Measurements from ENCODE around the gene UGT1A5. TPM values are rescaled to one million over a fixed set of nuclear protein-coding genes. Genes with fewer than 3 reads are reported as not detected.

The UGT1A5 gene
- total RNA-seq, 2 experiments from 2014 or later: not detected

- CTCF ChIA-PET: no interaction called here
- H3K36me3 Mint-ChIP-seq (ENCODE audit: low read depth): no peaks in the 10 kb centered on the region
- H3K4me1 Mint-ChIP-seq (ENCODE audit: low read depth): no peaks in the 10 kb centered on the region
- intact Hi-C loops (cut with micrococcal nuclease): no loop called here
- no peak overlapping the region for H3K4me3 Mint-ChIP-seq
- H3K27ac Mint-ChIP-seq: no peak overlapping the region
- H3K9me3 Mint-ChIP-seq: no peaks in the 10 kb centered on the region
- H3K27me3 Mint-ChIP-seq (ENCODE audit: low read depth): peaks cover 3% of the 10 kb centered on the region
- no peak for DNase-seq
Observed at GRCh38 chr2:233758849-233759248, 46.1 kb downstream of the UGT1A5 start.

- DNase-seq: no peak
- no peaks in the 10 kb centered on the region for H3K9me3 Mint-ChIP-seq
- H3K4me3 Mint-ChIP-seq: no peak within 1 kb of the TSS
- no peaks in the 10 kb centered on the region for H3K4me1 Mint-ChIP-seq (ENCODE audit: low read depth)
- intact Hi-C loops (cut with micrococcal nuclease): no loop called here
- no peaks in the 10 kb centered on the region for H3K36me3 Mint-ChIP-seq (ENCODE audit: low read depth)
- peaks cover 4% of the 10 kb centered on the region for H3K27me3 Mint-ChIP-seq (ENCODE audit: low read depth)
- no peak within 1 kb of the TSS for H3K27ac Mint-ChIP-seq
- CTCF ChIA-PET: no interaction called here
Observed at GRCh38 chr2:233760043-233760442, 47.3 kb downstream of the UGT1A5 start, which contains the start of gene UGT1A1. UGT1A1 (plus strand) TSS chr2:233760270; CDS start chr2:233760288, 18 bp downstream.

- Mint-ChIP-seq H3K4me1 (ENCODE audit: low read depth) (no peaks in the 10 kb centered on the region), H3K9me3 (no peaks in the 10 kb centered on the region), H3K36me3 (ENCODE audit: low read depth) (no peaks in the 10 kb centered on the region), H3K4me3 (no peak overlapping the region), H3K27me3 (ENCODE audit: low read depth) (peaks cover 4% of the 10 kb centered on the region), H3K27ac (no peak overlapping the region)
- no peak for DNase-seq
- CTCF ChIA-PET: no interaction called here
- intact Hi-C loops (cut with micrococcal nuclease): no loop called here
Observed at GRCh38 chr2:233761040-233761769, 48.5 kb downstream of the UGT1A5 start.

GRCh38 chr2:233764264-233764663 lies 51.6 kb downstream of the UGT1A5 start:
- no peaks in the 10 kb centered on the region for H3K36me3 Mint-ChIP-seq (ENCODE audit: low read depth)
- no peaks in the 10 kb centered on the region for H3K4me1 Mint-ChIP-seq (ENCODE audit: low read depth)
- H3K4me3 Mint-ChIP-seq: no peak overlapping the region
- CTCF ChIA-PET: no interaction called here
- peaks cover 10% of the 10 kb centered on the region for H3K27me3 Mint-ChIP-seq (ENCODE audit: low read depth)
- H3K9me3 Mint-ChIP-seq: no peaks in the 10 kb centered on the region
- no peak overlapping the region for H3K27ac Mint-ChIP-seq
- DNase-seq: no peak
- intact Hi-C loops (cut with micrococcal nuclease): no loop called here

- H3K9me3 Mint-ChIP-seq: no peaks in the 10 kb centered on the region
- CTCF ChIA-PET: no interaction called here
- peaks cover 11% of the 10 kb centered on the region for H3K27me3 Mint-ChIP-seq (ENCODE audit: low read depth)
- no peaks in the 10 kb centered on the region for H3K36me3 Mint-ChIP-seq (ENCODE audit: low read depth)
- H3K27ac Mint-ChIP-seq: no peak overlapping the region
- DNase-seq: no peak
- intact Hi-C loops (cut with micrococcal nuclease): no loop called here
- H3K4me3 Mint-ChIP-seq: no peak overlapping the region
- no peaks in the 10 kb centered on the region for H3K4me1 Mint-ChIP-seq (ENCODE audit: low read depth)
Observed at GRCh38 chr2:233764761-233765160, 52.1 kb downstream of the UGT1A5 start.

GRCh38 chr2:233766416-233766815 lies 53.7 kb downstream of the UGT1A5 start:
- DNase-seq: no peak
- H3K4me3 Mint-ChIP-seq: no peak overlapping the region
- H3K27me3 Mint-ChIP-seq (ENCODE audit: low read depth): peaks cover 11% of the 10 kb centered on the region
- H3K4me1 Mint-ChIP-seq (ENCODE audit: low read depth): no peaks in the 10 kb centered on the region
- H3K27ac Mint-ChIP-seq: no peak overlapping the region
- H3K9me3 Mint-ChIP-seq: no peaks in the 10 kb centered on the region
- CTCF ChIA-PET: interaction anchor here (0.6 kb wide), 1 partner anchor 457 kb away, joined by 3 read pairs; no protein-coding TSS in a partner anchor
- H3K36me3 Mint-ChIP-seq (ENCODE audit: low read depth): no peaks in the 10 kb centered on the region
- intact Hi-C loops (cut with micrococcal nuclease): no loop called here

GRCh38 chr2:233768076-233768475 lies 55.4 kb downstream of the UGT1A5 start:
- H3K27me3 Mint-ChIP-seq (ENCODE audit: low read depth): peaks cover 11% of the 10 kb centered on the region
- no peaks in the 10 kb centered on the region for H3K9me3 Mint-ChIP-seq
- H3K36me3 Mint-ChIP-seq (ENCODE audit: low read depth): no peaks in the 10 kb centered on the region
- H3K27ac Mint-ChIP-seq: no peak overlapping the region
- intact Hi-C loops (cut with micrococcal nuclease): no loop called here
- CTCF ChIA-PET: no interaction called here
- H3K4me1 Mint-ChIP-seq (ENCODE audit: low read depth): no peaks in the 10 kb centered on the region
- no peak overlapping the region for H3K4me3 Mint-ChIP-seq
- no peak for DNase-seq

- peaks cover 11% of the 10 kb centered on the region for H3K27me3 Mint-ChIP-seq (ENCODE audit: low read depth)
- no peaks in the 10 kb centered on the region for H3K9me3 Mint-ChIP-seq
- H3K27ac Mint-ChIP-seq: no peak overlapping the region
- H3K4me3 Mint-ChIP-seq: no peak overlapping the region
- intact Hi-C loops (cut with micrococcal nuclease): no loop called here
- CTCF ChIA-PET: no interaction called here
- no peak for DNase-seq
- H3K36me3 Mint-ChIP-seq (ENCODE audit: low read depth): no peaks in the 10 kb centered on the region
- no peaks in the 10 kb centered on the region for H3K4me1 Mint-ChIP-seq (ENCODE audit: low read depth)
Observed at GRCh38 chr2:233769260-233769659, 56.6 kb downstream of the UGT1A5 start.

- peaks cover 7% of the 10 kb centered on the region for H3K9me3 Mint-ChIP-seq
- DNase-seq: no peak
- intact Hi-C loops (cut with micrococcal nuclease): no loop called here
- peaks cover 10% of the 10 kb centered on the region for H3K27me3 Mint-ChIP-seq (ENCODE audit: low read depth)
- H3K4me1 Mint-ChIP-seq (ENCODE audit: low read depth): no peaks in the 10 kb centered on the region
- no peaks in the 10 kb centered on the region for H3K36me3 Mint-ChIP-seq (ENCODE audit: low read depth)
- CTCF ChIA-PET: no interaction called here
- no peak overlapping the region for H3K4me3 Mint-ChIP-seq
- H3K27ac Mint-ChIP-seq: no peak overlapping the region
Observed at GRCh38 chr2:233772153-233772552, 59.4 kb downstream of the UGT1A5 start.

GRCh38 chr2:233772583-233772982 lies 59.9 kb downstream of the UGT1A5 start:
- H3K4me3 Mint-ChIP-seq: no peak overlapping the region
- H3K4me1 Mint-ChIP-seq (ENCODE audit: low read depth): no peaks in the 10 kb centered on the region
- DNase-seq: no peak
- H3K9me3 Mint-ChIP-seq: peaks cover 9% of the 10 kb centered on the region
- H3K27me3 Mint-ChIP-seq (ENCODE audit: low read depth): peaks cover 7% of the 10 kb centered on the region
- H3K27ac Mint-ChIP-seq: no peak overlapping the region
- CTCF ChIA-PET: no interaction called here
- intact Hi-C loops (cut with micrococcal nuclease): no loop called here
- H3K36me3 Mint-ChIP-seq (ENCODE audit: low read depth): no peaks in the 10 kb centered on the region

- no peak overlapping the region for H3K27ac Mint-ChIP-seq
- intact Hi-C loops (cut with micrococcal nuclease): no loop called here
- no peaks in the 10 kb centered on the region for H3K4me1 Mint-ChIP-seq (ENCODE audit: low read depth)
- H3K9me3 Mint-ChIP-seq: peaks cover 9% of the 10 kb centered on the region
- H3K36me3 Mint-ChIP-seq (ENCODE audit: low read depth): no peaks in the 10 kb centered on the region
- peaks cover 5% of the 10 kb centered on the region for H3K27me3 Mint-ChIP-seq (ENCODE audit: low read depth)
- H3K4me3 Mint-ChIP-seq: no peak overlapping the region
- CTCF ChIA-PET: interaction anchor here (0.6 kb wide), 1 partner anchor 1520 kb away, joined by 4 read pairs; no protein-coding TSS in a partner anchor
- DNase-seq: no peak
Observed at GRCh38 chr2:233773854-233774253, 61.1 kb downstream of the UGT1A5 start.

GRCh38 chr2:233775414-233775813 lies 62.7 kb downstream of the UGT1A5 start:
- DNase-seq: no peak
- Mint-ChIP-seq H3K27me3 (ENCODE audit: low read depth) (peaks cover 3% of the 10 kb centered on the region), H3K27ac (no peak overlapping the region), H3K9me3 (peaks cover 9% of the 10 kb centered on the region), H3K4me3 (no peak overlapping the region), H3K36me3 (ENCODE audit: low read depth) (no peaks in the 10 kb centered on the region), H3K4me1 (ENCODE audit: low read depth) (no peaks in the 10 kb centered on the region)
- CTCF ChIA-PET: no interaction called here
- intact Hi-C loops (cut with micrococcal nuclease): no loop called here

- H3K9me3 Mint-ChIP-seq: peaks cover 9% of the 10 kb centered on the region
- H3K36me3 Mint-ChIP-seq (ENCODE audit: low read depth): no peaks in the 10 kb centered on the region
- intact Hi-C loops (cut with micrococcal nuclease): no loop called here
- CTCF ChIA-PET: no interaction called here
- DNase-seq: no peak
- no peak within 1 kb of the TSS for H3K27ac Mint-ChIP-seq
- H3K27me3 Mint-ChIP-seq (ENCODE audit: low read depth): peaks cover 7% of the 10 kb centered on the region
- no peak within 1 kb of the TSS for H3K4me3 Mint-ChIP-seq
- no peaks in the 10 kb centered on the region for H3K4me1 Mint-ChIP-seq (ENCODE audit: low read depth)
Observed at GRCh38 chr2:233778030-233778429, 65.3 kb downstream of the UGT1A5 start, which contains the start of gene MROH2A. MROH2A (plus strand) TSS chr2:233778330; CDS start chr2:233779359, 1,029 bp downstream.
